ENCODE data around the gene CLEC10A. TPM values are rescaled to one million over a fixed set of nuclear protein-coding genes. Genes with fewer than 3 reads are reported as not detected.

CLEC10A gene
- total and polyA plus RNA-seq, 2 experiments from 2014 or later, result not detected

- Mint-ChIP-seq H3K27me3 (ENCODE audit: insufficient read depth, low read depth, poor library complexity) (peaks cover 8% of the 10 kb centered on the region), H3K27ac (no peak overlapping the region), H3K36me3 (ENCODE audit: low read depth) (no peaks in the 10 kb centered on the region; the same call in 2 of the 3 replicates), H3K4me3 (no peak overlapping the region), H3K4me1 (peaks cover 2% of the 10 kb centered on the region; the same call in 2 of the 3 replicates), H3K9me3 (no peaks in the 10 kb centered on the region)
- no peaks in the 10 kb centered on the region for H3K79me2 ChIP-seq (replicated peaks; ENCODE audit: insufficient read depth)
- no peak overlapping the region for H3K27ac ChIP-seq (ENCODE audit: low read depth)
- DNase-seq (ENCODE audit: low spot score) (no peak), ATAC-seq (no peak)
- no peaks in the 10 kb centered on the region for H3K36me3 ChIP-seq (ENCODE audit: insufficient read depth)
- H3K9me2 ChIP-seq (ENCODE audit: insufficient read depth), result no peaks in the 10 kb centered on the region
- peak overlapping the region; percentile 85; the same call in 1 of the 2 replicates for H3K4me2 ChIP-seq
- peak overlapping the region; percentile 83 for H2AFZ ChIP-seq
- peaks cover 4% of the 10 kb centered on the region; the same call in 1 of the 2 replicates for H3K4me1 ChIP-seq (ENCODE audit: insufficient read depth)
- H3K4me3 ChIP-seq, result no peak overlapping the region
- H3F3A ChIP-seq (replicated peaks; ENCODE audit: low read depth), result no peaks in the 10 kb centered on the region
- TF ChIP-seq ZNF331 (CRISPR knock-in tag; IDR thresholded peaks at IDR 0.05; ENCODE audit: low read depth) (no peak), POLR2AphosphoS5 (IDR thresholded peaks at IDR 0.05; ENCODE audit: low read depth) (no peak), STAT1 (IDR thresholded peaks at IDR 0.05; ENCODE audit: unreplicated experiment) (no peak), CREB1 (CRISPR knock-in tag; IDR thresholded peaks at IDR 0.05; ENCODE audit: low read depth) (no peak), EZH2phosphoT487 (IDR thresholded peaks at IDR 0.05; ENCODE audit: unreplicated experiment) (no peak), NANOG (IDR thresholded peaks at IDR 0.05; ENCODE audit: borderline replicate concordance) (no peak), JUNB (IDR thresholded peaks at IDR 0.05; ENCODE audit: unreplicated experiment) (no peak), EZH2 (IDR thresholded peaks at IDR 0.05; ENCODE audit: low read depth, unreplicated experiment) (no peak), ETS1 (IDR thresholded peaks at IDR 0.05) (no peak), ZNF114 (CRISPR knock-in tag; IDR thresholded peaks at IDR 0.05) (no peak)
- TF ChIP-seq, protein P1, sequence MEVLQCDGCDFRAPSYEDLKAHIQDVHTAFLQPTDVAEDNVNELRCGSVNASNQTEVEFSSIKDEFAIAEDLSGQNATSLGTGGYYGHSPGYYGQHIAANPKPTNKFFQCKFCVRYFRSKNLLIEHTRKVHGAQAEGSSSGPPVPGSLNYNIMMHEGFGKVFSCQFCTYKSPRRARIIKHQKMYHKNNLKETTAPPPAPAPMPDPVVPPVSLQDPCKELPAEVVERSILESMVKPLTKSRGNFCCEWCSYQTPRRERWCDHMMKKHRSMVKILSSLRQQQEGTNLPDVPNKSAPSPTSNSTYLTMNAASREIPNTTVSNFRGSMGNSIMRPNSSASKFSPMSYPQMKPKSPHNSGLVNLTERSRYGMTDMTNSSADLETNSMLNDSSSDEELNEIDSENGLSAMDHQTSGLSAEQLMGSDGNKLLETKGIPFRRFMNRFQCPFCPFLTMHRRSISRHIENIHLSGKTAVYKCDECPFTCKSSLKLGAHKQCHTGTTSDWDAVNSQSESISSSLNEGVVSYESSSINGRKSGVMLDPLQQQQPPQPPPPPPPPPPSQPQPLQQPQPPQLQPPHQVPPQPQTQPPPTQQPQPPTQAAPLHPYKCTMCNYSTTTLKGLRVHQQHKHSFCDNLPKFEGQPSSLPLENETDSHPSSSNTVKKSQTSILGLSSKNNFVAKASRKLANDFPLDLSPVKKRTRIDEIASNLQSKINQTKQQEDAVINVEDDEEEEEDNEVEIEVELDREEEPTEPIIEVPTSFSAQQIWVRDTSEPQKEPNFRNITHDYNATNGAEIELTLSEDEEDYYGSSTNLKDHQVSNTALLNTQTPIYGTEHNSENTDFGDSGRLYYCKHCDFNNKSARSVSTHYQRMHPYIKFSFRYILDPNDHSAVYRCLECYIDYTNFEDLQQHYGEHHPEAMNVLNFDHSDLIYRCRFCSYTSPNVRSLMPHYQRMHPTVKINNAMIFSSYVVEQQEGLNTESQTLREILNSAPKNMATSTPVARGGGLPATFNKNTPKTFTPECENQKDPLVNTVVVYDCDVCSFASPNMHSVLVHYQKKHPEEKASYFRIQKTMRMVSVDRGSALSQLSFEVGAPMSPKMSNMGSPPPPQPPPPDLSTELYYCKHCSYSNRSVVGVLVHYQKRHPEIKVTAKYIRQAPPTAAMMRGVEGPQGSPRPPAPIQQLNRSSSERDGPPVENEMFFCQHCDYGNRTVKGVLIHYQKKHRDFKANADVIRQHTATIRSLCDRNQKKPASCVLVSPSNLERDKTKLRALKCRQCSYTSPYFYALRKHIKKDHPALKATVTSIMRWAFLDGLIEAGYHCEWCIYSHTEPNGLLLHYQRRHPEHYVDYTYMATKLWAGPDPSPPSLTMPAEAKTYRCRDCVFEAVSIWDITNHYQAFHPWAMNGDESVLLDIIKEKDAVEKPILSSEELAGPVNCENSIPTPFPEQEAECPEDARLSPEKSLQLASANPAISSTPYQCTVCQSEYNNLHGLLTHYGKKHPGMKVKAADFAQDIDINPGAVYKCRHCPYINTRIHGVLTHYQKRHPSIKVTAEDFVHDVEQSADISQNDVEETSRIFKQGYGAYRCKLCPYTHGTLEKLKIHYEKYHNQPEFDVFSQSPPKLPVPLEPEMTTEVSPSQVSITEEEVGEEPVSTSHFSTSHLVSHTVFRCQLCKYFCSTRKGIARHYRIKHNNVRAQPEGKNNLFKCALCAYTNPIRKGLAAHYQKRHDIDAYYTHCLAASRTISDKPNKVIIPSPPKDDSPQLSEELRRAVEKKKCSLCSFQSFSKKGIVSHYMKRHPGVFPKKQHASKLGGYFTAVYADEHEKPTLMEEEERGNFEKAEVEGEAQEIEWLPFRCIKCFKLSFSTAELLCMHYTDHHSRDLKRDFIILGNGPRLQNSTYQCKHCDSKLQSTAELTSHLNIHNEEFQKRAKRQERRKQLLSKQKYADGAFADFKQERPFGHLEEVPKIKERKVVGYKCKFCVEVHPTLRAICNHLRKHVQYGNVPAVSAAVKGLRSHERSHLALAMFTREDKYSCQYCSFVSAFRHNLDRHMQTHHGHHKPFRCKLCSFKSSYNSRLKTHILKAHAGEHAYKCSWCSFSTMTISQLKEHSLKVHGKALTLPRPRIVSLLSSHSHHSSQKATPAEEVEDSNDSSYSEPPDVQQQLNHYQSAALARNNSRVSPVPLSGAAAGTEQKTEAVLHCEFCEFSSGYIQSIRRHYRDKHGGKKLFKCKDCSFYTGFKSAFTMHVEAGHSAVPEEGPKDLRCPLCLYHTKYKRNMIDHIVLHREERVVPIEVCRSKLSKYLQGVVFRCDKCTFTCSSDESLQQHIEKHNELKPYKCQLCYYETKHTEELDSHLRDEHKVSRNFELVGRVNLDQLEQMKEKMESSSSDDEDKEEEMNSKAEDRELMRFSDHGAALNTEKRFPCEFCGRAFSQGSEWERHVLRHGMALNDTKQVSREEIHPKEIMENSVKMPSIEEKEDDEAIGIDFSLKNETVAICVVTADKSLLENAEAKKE (CRISPR knock-in tag; IDR thresholded peaks at IDR 0.05), result no peak
- TF ChIP-seq, protein P2, sequence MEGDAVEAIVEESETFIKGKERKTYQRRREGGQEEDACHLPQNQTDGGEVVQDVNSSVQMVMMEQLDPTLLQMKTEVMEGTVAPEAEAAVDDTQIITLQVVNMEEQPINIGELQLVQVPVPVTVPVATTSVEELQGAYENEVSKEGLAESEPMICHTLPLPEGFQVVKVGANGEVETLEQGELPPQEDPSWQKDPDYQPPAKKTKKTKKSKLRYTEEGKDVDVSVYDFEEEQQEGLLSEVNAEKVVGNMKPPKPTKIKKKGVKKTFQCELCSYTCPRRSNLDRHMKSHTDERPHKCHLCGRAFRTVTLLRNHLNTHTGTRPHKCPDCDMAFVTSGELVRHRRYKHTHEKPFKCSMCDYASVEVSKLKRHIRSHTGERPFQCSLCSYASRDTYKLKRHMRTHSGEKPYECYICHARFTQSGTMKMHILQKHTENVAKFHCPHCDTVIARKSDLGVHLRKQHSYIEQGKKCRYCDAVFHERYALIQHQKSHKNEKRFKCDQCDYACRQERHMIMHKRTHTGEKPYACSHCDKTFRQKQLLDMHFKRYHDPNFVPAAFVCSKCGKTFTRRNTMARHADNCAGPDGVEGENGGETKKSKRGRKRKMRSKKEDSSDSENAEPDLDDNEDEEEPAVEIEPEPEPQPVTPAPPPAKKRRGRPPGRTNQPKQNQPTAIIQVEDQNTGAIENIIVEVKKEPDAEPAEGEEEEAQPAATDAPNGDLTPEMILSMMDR (conservative IDR thresholded peaks at IDR 0.05; ENCODE audit: low read depth in 2 of 2), result no peak
- TF ChIP-seq, protein P3, sequence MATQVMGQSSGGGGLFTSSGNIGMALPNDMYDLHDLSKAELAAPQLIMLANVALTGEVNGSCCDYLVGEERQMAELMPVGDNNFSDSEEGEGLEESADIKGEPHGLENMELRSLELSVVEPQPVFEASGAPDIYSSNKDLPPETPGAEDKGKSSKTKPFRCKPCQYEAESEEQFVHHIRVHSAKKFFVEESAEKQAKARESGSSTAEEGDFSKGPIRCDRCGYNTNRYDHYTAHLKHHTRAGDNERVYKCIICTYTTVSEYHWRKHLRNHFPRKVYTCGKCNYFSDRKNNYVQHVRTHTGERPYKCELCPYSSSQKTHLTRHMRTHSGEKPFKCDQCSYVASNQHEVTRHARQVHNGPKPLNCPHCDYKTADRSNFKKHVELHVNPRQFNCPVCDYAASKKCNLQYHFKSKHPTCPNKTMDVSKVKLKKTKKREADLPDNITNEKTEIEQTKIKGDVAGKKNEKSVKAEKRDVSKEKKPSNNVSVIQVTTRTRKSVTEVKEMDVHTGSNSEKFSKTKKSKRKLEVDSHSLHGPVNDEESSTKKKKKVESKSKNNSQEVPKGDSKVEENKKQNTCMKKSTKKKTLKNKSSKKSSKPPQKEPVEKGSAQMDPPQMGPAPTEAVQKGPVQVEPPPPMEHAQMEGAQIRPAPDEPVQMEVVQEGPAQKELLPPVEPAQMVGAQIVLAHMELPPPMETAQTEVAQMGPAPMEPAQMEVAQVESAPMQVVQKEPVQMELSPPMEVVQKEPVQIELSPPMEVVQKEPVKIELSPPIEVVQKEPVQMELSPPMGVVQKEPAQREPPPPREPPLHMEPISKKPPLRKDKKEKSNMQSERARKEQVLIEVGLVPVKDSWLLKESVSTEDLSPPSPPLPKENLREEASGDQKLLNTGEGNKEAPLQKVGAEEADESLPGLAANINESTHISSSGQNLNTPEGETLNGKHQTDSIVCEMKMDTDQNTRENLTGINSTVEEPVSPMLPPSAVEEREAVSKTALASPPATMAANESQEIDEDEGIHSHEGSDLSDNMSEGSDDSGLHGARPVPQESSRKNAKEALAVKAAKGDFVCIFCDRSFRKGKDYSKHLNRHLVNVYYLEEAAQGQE (IDR thresholded peaks at IDR 0.05; ENCODE audit: unreplicated experiment), result no peak
- no peaks in the 10 kb centered on the region; the same call in 1 of the 2 replicates for H4K20me1 ChIP-seq (replicated peaks; ENCODE audit: insufficient read depth)
- peaks cover 44% of the 10 kb centered on the region for H3K27me3 ChIP-seq (ENCODE audit: insufficient read depth)
Measured at GRCh38 chr17:7101531-7101930, 21.5 kb upstream of the CLEC10A start.

Measured in GM23338 (cell line).